Effector memory CD4-positive, alpha-beta T cell (primary cell): ENCODE results near the gene KRTAP24-1.

Source experiments
- DNase-seq, 3 donors: peaks; one replicate each; pipeline ENCODE4 v3.0.0-alpha.2; 2020
- H3K27ac ChIP-seq: 2 replicates; pipeline ENCODE4 v1.7.0; 2013; ENCODE audit warnings: mild to moderate bottlenecking, low read length, moderate library complexity; ENCODE audit not compliant: insufficient read depth, poor library complexity, severe bottlenecking
- H3K27me3 ChIP-seq: replicated peaks from 2 replicates; pipeline ENCODE4 v1.7.0; 2013; ENCODE audit warnings: mild to moderate bottlenecking, low read length; ENCODE audit not compliant: insufficient read depth, control insufficient read depth, poor library complexity, severe bottlenecking
- H3K36me3 ChIP-seq: 2 replicates; pipeline ENCODE4 v1.7.0; 2013; ENCODE audit warnings: mild to moderate bottlenecking, low read length, moderate library complexity; ENCODE audit not compliant: control insufficient read depth, insufficient read depth
- H3K4me1 ChIP-seq: 2 replicates; pipeline ENCODE4 v1.7.0; 2013; ENCODE audit warnings: low read length, mild to moderate bottlenecking; ENCODE audit not compliant: control insufficient read depth, insufficient read depth, poor library complexity, severe bottlenecking
- H3K4me3 ChIP-seq: 2 replicates; pipeline ENCODE4 v1.7.0; 2013; ENCODE audit warnings: low read length, low read depth, mild to moderate bottlenecking; ENCODE audit not compliant: insufficient read depth, poor library complexity, severe bottlenecking
- H3K9me3 ChIP-seq: 2 replicates; pipeline ENCODE4 v1.7.0; 2013; ENCODE audit warnings: mild to moderate bottlenecking, low read length, moderate library complexity; ENCODE audit not compliant: control insufficient read depth

KRTAP24-1 gene

GRCh38 chr21:30240661-30241060, 42.1 kb downstream of the KRTAP24-1 start:
- H3K4me3 ChIP-seq: no peak overlapping the region

DNA sequence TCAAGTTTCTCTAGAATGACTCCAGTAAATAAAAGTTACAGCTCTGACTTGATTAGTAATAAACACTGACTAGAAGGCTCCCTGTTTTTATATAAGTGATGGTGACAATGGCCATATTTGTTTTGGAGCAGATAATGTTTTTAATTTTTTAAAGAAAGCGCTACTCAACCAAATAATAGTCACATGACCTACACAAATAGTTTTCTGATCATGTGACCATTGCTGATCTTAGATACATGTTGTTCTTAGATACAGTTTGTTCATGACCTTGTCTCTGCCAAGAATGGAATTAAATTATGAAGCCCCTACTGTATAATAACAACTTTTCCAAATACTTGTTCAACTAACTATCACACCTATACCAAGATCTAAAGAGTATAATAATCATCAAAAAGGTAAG, 44.6 kb downstream of the KRTAP24-1 start:
- Histone ChIP-seq H3K36me3 (no peaks in the 10 kb centered on the region), H3K27ac (no peak overlapping the region), H3K9me3 (no peaks in the 10 kb centered on the region), H3K27me3 (no peaks in the 10 kb centered on the region), H3K4me3 (no peak overlapping the region), H3K4me1 (no peaks in the 10 kb centered on the region)
- DNase-seq: no peak

More at GRCh38 chr21:30240661-30241060, 42.1 kb downstream of the KRTAP24-1 start:
- no peaks in the 10 kb centered on the region for H3K9me3 ChIP-seq
- H3K27ac ChIP-seq: no peak overlapping the region
- no peaks in the 10 kb centered on the region for H3K36me3 ChIP-seq
- H3K27me3 ChIP-seq: no peaks in the 10 kb centered on the region
- no peak for DNase-seq
- H3K4me1 ChIP-seq: no peaks in the 10 kb centered on the region

GRCh38 chr21:30234643-30235042, 48.1 kb downstream of the KRTAP24-1 start:
- no peaks in the 10 kb centered on the region for H3K4me1 ChIP-seq
- H3K27me3 ChIP-seq: no peaks in the 10 kb centered on the region
- no peak for DNase-seq
- H3K36me3 ChIP-seq: no peaks in the 10 kb centered on the region
- H3K9me3 ChIP-seq: no peaks in the 10 kb centered on the region
- no peak overlapping the region for H3K4me3 ChIP-seq
- no peak overlapping the region for H3K27ac ChIP-seq

GRCh38 chr21:30234050-30234449, 48.7 kb downstream of the KRTAP24-1 start:
- no peak for DNase-seq
- H3K36me3 ChIP-seq: no peaks in the 10 kb centered on the region
- no peaks in the 10 kb centered on the region for H3K9me3 ChIP-seq
- H3K27ac ChIP-seq: no peak overlapping the region
- no peaks in the 10 kb centered on the region for H3K4me1 ChIP-seq
- H3K4me3 ChIP-seq: no peak overlapping the region
- no peaks in the 10 kb centered on the region for H3K27me3 ChIP-seq

- Histone ChIP-seq H3K4me1 (no peaks in the 10 kb centered on the region), H3K27ac (no peak overlapping the region), H3K27me3 (no peaks in the 10 kb centered on the region), H3K36me3 (no peaks in the 10 kb centered on the region), H3K9me3 (no peaks in the 10 kb centered on the region), H3K4me3 (no peak overlapping the region)
- DNase-seq: no peak
Measured at GRCh38 chr21:30233228-30234020, 49.3 kb downstream of the KRTAP24-1 start.

DNA sequence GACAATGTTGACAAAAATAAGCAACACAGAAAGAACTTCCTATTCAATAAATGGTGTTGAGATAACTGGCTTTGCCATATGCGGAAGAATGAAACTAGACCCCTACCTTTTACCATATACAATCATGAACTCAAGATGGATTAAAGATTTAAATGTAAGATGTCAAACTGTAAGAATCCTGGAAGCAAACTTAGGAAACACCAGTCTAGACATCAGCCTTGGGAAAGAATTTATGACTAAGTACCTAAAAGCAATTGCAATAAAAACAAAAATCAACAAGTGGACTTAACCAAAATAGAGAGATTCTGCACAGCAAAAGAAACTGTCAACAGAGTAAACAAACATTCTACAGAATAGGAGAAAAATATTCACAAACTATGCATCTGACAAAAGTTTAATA, 50.7 kb downstream of the KRTAP24-1 start:
- Histone ChIP-seq H3K27ac (no peak overlapping the region), H3K36me3 (no peaks in the 10 kb centered on the region), H3K4me1 (no peaks in the 10 kb centered on the region), H3K9me3 (no peaks in the 10 kb centered on the region), H3K27me3 (no peaks in the 10 kb centered on the region), H3K4me3 (no peak overlapping the region)
- DNase-seq: no peak
